22Rv1 (cell line): Measurements from ENCODE around the gene VWA5A.

Source experiments
- ZFX ChIP-seq: fragments of 450-650 bp; IDR thresholded peaks from 2 replicates; pipeline ENCODE4 v1.6.1; 2017; ENCODE audit warnings: antibody characterized with exemption, borderline replicate concordance
- TF ChIP-seq, protein P1 (sequence below): fragments of 450-650 bp; IDR thresholded peaks from 2 replicates; pipeline ENCODE4 v1.5.1; 2017; ENCODE audit warnings: mild to moderate bottlenecking

DNA sequence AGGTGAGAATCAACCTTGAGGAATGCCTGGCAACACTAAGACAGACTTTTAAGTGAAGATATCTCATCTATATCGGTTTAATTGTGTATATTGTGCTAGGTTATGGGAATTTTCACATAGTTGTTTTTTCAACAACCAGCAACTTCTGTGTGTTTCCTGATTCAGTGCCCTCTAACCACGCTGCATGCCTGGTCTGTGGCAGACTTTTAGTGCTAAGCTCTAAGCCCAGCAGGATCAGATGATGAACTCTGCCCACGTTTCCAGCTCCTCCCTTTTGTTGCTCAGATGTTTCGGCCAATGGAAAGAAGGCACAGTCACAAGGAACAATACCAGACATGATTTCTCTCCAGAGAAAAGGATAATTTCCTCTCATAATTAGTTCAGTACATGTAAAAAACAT, 1.4 kb upstream of the VWA5A start:
- TF ChIP-seq, protein P1, sequence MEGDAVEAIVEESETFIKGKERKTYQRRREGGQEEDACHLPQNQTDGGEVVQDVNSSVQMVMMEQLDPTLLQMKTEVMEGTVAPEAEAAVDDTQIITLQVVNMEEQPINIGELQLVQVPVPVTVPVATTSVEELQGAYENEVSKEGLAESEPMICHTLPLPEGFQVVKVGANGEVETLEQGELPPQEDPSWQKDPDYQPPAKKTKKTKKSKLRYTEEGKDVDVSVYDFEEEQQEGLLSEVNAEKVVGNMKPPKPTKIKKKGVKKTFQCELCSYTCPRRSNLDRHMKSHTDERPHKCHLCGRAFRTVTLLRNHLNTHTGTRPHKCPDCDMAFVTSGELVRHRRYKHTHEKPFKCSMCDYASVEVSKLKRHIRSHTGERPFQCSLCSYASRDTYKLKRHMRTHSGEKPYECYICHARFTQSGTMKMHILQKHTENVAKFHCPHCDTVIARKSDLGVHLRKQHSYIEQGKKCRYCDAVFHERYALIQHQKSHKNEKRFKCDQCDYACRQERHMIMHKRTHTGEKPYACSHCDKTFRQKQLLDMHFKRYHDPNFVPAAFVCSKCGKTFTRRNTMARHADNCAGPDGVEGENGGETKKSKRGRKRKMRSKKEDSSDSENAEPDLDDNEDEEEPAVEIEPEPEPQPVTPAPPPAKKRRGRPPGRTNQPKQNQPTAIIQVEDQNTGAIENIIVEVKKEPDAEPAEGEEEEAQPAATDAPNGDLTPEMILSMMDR: no peak
- TF ChIP-seq ZFX: no peak
